Endothelial cell of umbilical vein (primary cell): ENCODE measurements around the gene NFATC3.

Experiments
- EZH2 ChIP-seq: IDR thresholded peaks from 2 replicates; pipeline ENCODE4 v1.6.1; 2012; ENCODE audit warnings: borderline replicate concordance, low read depth, mild to moderate bottlenecking, moderate library complexity, low read length, inconsistent platforms; ENCODE audit not compliant: severe bottlenecking
- FOS ChIP-seq: IDR thresholded peaks from 2 replicates; pipeline ENCODE4 v1.6.1; 2011; ENCODE audit warnings: mild to moderate bottlenecking, low read length, moderate library complexity, borderline replicate concordance; ENCODE audit not compliant: insufficient read depth
- POLR2AphosphoS5 ChIP-seq: IDR thresholded peaks from 2 replicates; pipeline ENCODE4 v1.6.1; 2012; ENCODE audit warnings: low read depth, mild to moderate bottlenecking, control low read depth, low read length, moderate library complexity; ENCODE audit not compliant: insufficient read depth
- TF ChIP-seq, protein P1 (sequence below), 2 donors: IDR thresholded peaks; 1 replicate in 1 of 2; 2 replicates in 1 of 2; pipeline ENCODE4 v1.5.1; 2011; ENCODE audit warnings: low read length in 2 of 2, mild to moderate bottlenecking in 2 of 2, moderate library complexity in 2 of 2, control low read depth in 1 of 2, inconsistent platforms in 1 of 2, low read depth in 1 of 2; ENCODE audit not compliant: insufficient read depth in 1 of 2; ENCODE audit errors: extremely low read depth in 1 of 2
- TF ChIP-seq, protein P2 (sequence below): IDR thresholded peaks from 2 replicates; pipeline ENCODE4 v1.6.1; 2011; ENCODE audit not compliant: insufficient read depth, insufficient read length

DNA sequence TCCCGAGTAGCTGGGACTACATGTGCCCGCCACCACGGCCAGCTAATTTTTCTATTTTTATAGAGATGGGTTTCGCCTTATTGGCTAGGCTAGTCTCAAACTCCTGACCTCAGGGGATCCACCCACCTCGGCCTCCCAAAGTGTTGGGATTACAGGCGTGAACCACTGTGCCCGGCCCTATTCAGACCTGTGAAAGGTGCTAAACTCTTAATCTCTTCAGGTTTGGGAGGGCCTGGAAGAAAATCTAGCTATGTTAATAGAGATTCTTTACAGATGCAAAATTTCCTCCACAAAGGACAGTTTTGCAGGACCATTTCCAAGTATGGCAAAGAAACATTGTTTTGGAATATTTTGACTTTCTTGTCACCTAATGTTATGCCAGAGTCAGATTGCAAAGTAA lies 156.9 kb downstream of the NFATC3 start:
- TF ChIP-seq FOS (no peak), POLR2AphosphoS5 (no peak), EZH2 (no peak)
- TF ChIP-seq, protein P1, sequence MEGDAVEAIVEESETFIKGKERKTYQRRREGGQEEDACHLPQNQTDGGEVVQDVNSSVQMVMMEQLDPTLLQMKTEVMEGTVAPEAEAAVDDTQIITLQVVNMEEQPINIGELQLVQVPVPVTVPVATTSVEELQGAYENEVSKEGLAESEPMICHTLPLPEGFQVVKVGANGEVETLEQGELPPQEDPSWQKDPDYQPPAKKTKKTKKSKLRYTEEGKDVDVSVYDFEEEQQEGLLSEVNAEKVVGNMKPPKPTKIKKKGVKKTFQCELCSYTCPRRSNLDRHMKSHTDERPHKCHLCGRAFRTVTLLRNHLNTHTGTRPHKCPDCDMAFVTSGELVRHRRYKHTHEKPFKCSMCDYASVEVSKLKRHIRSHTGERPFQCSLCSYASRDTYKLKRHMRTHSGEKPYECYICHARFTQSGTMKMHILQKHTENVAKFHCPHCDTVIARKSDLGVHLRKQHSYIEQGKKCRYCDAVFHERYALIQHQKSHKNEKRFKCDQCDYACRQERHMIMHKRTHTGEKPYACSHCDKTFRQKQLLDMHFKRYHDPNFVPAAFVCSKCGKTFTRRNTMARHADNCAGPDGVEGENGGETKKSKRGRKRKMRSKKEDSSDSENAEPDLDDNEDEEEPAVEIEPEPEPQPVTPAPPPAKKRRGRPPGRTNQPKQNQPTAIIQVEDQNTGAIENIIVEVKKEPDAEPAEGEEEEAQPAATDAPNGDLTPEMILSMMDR (IDR thresholded peaks at IDR 0.05; ENCODE audit: extremely low read depth in 1 of 2, insufficient read depth in 1 of 2, low read depth in 1 of 2, low read length in 2 of 2): no peak
- TF ChIP-seq, protein P2, sequence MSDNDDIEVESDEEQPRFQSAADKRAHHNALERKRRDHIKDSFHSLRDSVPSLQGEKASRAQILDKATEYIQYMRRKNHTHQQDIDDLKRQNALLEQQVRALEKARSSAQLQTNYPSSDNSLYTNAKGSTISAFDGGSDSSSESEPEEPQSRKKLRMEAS: no peak
